HFF-Myc (cell line): ENCODE measurements around the gene TRAPPC1.

ENCODE experiments used
- DNase-seq: peaks from one replicate; pipeline ENCODE4 v3.0.0-alpha.2; 2011; ENCODE audit warnings: low read depth; ENCODE audit errors: extremely low read depth
- H3K4me3 ChIP-seq: replicated peaks from 2 replicates; pipeline ENCODE4 v1.5.1; 2011; ENCODE audit warnings: low read depth, mild to moderate bottlenecking, control low read depth, low read length
- TF ChIP-seq, protein P1 (sequence below): IDR thresholded peaks from 2 replicates; pipeline ENCODE4 v1.5.1; 2012; ENCODE audit warnings: mild to moderate bottlenecking, low read depth, low read length, control low read depth; ENCODE audit errors: missing control alignments

The TRAPPC1 gene

DNA sequence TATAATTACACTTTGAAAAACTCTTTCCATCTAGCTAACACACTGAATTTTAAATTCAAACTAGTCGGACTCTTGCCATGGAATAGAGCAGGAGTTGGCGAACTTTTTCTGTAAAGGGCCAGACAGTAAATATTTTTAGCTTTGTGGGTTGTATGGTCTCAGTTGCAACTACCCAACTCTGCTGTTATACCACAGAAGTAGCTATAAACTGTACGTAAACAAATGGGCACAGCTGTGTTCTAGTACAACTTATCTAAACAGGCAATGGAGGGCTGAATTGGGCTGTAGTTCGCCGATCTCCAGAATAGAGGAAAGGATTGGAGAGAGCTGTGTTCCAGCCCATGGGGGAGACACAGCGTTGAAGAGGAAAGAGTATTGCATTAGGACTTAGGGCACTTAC, 9.0 kb upstream of the TRAPPC1 start:
- no peak overlapping the region for H3K4me3 ChIP-seq
- DNase-seq: no peak
- TF ChIP-seq, protein P1, sequence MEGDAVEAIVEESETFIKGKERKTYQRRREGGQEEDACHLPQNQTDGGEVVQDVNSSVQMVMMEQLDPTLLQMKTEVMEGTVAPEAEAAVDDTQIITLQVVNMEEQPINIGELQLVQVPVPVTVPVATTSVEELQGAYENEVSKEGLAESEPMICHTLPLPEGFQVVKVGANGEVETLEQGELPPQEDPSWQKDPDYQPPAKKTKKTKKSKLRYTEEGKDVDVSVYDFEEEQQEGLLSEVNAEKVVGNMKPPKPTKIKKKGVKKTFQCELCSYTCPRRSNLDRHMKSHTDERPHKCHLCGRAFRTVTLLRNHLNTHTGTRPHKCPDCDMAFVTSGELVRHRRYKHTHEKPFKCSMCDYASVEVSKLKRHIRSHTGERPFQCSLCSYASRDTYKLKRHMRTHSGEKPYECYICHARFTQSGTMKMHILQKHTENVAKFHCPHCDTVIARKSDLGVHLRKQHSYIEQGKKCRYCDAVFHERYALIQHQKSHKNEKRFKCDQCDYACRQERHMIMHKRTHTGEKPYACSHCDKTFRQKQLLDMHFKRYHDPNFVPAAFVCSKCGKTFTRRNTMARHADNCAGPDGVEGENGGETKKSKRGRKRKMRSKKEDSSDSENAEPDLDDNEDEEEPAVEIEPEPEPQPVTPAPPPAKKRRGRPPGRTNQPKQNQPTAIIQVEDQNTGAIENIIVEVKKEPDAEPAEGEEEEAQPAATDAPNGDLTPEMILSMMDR: no peak

DNA sequence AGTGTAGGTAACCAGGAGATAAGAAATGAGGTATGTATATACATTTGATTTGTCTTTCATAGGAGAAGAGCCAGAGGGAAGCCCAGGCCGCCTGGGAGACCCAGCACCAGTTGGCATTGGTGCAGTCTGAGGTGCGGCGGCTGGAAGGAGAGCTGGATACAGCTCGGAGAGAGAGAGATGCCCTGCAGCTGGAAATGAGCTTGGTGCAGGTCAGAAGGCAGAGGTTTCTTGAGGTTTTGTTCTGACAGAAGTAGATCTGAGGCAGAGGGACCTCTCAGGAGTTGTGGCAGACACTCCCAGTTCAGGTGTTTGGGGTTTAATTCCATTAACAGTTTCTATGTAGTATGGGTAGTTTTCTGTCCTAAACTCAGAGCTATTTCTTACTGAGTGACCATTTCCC, 8.3 kb upstream of the TRAPPC1 start:
- no peak overlapping the region for H3K4me3 ChIP-seq
- TF ChIP-seq, protein P1: no peak
- DNase-seq: no peak

DNA sequence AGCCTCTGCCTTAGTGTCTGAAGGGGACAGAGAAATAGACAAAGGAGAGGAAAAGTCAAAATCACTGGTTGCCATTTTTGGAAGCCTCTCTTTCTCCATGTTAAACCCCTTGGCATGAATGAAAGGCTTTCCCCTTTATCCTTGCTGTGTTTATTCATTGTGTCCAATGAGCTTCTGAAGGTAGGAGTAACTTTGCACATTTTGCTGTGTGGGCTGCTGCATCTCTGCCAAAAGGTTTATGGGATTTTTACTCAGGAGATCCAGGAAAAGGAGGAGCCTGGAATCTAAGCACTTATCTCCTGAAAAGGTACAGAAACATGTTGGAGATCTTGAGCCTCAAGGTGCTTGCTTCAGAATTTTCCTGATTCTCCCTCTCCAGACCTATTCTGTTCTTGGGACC, 4.1 kb upstream of the TRAPPC1 start:
- TF ChIP-seq, protein P1: no peak
- no peak for DNase-seq
- H3K4me3 ChIP-seq: no peak overlapping the region

DNA sequence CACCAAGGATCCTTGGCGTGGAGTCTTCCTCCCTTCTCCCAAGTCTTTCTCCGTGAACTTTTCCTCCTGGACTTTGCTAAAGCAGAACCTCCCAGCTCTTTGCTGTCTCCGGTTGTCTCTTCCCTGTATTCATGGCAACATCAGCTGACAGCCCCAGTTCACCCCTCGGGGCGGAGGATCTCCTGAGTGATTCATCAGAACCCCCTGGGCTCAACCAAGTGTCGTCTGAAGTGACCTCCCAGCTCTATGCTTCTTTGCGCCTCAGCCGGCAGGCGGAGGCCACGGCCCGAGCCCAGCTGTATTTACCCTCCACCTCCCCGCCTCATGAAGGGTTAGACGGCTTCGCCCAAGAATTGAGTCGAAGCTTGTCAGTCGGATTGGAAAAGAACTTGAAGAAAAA, 1.2 kb upstream of the TRAPPC1 start:
- TF ChIP-seq, protein P1: peak; percentile 23
- peak; percentile 32 for DNase-seq
- H3K4me3 ChIP-seq: peak overlapping the region; percentile 87

DNA sequence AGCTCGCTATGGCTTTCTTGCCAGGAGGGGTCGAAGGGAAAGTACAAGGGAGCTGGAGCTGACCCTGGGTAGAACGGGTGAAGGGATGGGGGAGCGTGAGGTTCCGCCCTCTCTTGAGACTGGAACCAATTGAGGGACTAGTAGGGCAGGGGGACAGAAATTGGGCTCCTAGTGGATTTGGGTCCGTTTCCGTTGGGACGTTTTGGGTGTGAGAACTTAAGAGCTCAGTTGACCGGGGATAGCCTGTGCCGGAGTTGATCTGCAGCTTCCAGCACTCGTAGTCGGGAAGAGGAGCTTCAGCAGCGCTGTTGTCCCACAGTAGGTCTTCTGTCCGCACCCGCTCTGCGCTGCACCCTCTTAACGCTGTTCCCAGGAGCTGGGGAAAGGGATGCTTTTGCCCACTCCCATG, 741 bp upstream of the TRAPPC1 start:
- DNase-seq: peak; percentile 9
- TF ChIP-seq, protein P1: no peak
- H3K4me3 ChIP-seq: peak overlapping the region; percentile 87

DNA sequence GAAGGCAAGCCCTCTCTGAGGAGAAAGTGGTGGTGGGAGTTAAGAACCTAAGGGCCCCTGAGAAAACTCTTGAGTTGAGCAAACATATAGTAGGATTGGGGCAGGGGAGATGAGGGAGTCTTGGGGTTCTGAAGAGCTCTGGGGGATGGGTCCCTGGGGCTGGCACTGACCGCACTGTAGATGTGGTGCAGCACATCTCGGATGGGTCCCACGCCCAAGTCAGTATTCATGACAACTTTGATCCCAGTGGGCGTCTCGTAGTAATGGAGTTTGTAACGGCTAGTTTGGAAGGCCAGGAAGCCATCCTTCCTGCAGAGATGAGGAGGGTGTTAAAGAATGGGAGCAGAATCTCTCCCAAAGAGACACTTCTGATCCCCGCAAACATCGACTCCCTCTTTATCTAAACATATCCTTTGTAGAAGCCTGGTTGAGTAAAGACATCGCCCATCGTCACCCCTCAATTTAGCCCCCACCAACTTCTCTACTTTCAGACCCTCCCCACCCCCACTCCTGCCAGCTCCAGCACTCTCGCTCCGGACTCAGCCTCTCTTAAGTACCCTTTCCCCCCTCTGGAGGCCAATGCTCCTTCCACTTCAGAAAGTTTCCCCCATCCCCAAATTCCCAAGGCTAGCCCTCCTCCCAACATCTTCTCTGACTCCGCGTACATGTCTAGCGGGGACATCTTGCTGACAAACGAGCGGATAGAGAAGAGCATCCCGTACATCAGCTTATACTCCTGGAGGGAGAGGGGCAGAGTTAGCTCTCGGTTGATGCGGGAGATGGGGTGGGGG, 710 bp downstream of the TRAPPC1 start:
- TF ChIP-seq, protein P1: no peak
- DNase-seq: no peak
- peak overlapping the region; percentile 87 for H3K4me3 ChIP-seq
